ENCODE measurements around the gene HTR3B. TPM values are rescaled to one million over a fixed set of nuclear protein-coding genes. Genes with fewer than 3 reads are reported as not detected.

Gene HTR3B
- total and polyA plus RNA-seq, 9 donors, result 0.13 to 0.19 (median 0.15) TPM; not detected in 5

GRCh38 chr11:113960702-113961330 is 56.2 kb downstream of the HTR3B start:
- Histone ChIP-seq H3K4me3 (ENCODE audit: low read length) (no peak overlapping the region), H3K36me3 (ENCODE audit: control insufficient read depth, insufficient read depth, low read length) (no peaks in the 10 kb centered on the region), H3K27ac (ENCODE audit: low read length) (no peak overlapping the region), H3K4me1 (ENCODE audit: control insufficient read depth, insufficient read depth, low read length) (no peaks in the 10 kb centered on the region), H3K9me3 (replicated peaks; ENCODE audit: control insufficient read depth, low read depth, low read length) (no peaks in the 10 kb centered on the region), H3K27me3 (ENCODE audit: control insufficient read depth, insufficient read depth, low read length) (peaks cover 15% of the 10 kb centered on the region)
- DNase-seq, result no peak
- 38% methylated on average over 5 of the region's 9 CpGs for WGBS (ENCODE audit: insufficient coverage)

DNA sequence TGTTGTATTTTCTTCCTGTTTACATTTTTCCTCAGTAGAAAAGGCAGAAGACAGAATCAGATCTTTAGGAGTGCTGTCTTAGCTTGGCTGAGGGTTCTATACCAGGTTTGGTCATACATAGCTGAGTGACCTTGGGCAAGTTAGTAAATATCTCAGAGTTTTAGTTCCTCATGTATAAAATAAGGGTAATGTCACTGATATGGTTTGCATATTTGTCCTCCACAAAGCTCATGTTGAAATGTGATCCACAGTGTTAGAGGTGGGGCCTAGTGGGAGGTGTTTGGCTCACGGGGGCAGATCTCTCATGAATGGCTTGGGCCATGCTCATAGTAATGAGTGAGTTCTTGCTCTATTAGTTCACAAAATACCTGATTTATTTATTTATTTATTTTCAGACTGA is 62.8 kb downstream of the HTR3B start:
- WGBS (ENCODE audit: insufficient coverage), result no CpG with 5 or more reads among the region's 1 CpG
- Histone ChIP-seq H3K4me1 (ENCODE audit: control insufficient read depth, insufficient read depth, low read length) (no peaks in the 10 kb centered on the region), H3K27ac (ENCODE audit: low read length) (no peak overlapping the region), H3K4me3 (ENCODE audit: low read length) (no peak overlapping the region), H3K36me3 (ENCODE audit: control insufficient read depth, insufficient read depth, low read length) (no peaks in the 10 kb centered on the region), H3K9me3 (replicated peaks; ENCODE audit: control insufficient read depth, low read depth, low read length) (no peaks in the 10 kb centered on the region), H3K27me3 (ENCODE audit: control insufficient read depth, insufficient read depth, low read length) (peaks cover 8% of the 10 kb centered on the region)
- no peak for DNase-seq

DNA sequence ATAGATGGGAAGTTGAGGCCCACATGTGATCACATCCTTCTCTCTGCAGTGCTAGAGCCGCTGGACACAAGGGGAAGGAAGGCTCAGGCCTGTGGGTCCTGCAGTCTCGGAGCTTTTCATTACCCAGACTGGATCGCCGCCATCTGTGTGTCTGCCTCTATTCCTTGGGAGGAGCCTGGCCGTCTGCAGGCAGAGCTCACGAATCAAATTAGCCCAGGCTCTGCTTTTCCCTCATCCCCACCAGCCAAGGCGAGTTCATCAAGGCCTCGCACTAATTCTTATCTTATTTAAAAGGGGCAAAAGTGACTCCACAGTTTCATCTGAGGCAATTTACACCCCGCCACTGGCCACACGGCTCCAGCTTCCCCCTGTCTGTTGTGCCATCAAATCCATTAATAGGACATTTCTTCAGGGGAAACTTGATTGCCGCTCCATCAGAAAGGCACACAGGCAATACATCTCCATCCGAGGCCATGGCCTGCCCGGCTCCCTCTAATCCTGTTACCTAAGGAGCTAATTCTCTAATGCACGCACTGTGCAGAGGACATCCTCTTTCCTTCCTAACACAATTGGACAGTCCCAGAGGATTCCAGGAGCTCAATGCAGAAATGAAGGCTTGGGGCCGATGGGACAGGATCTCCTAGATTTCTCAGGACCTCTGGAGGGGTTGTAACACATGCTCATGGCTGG is 67.1 kb downstream of the HTR3B start:
- H3K27me3 ChIP-seq (ENCODE audit: control insufficient read depth, insufficient read depth, low read length), result peaks cover 2% of the 10 kb centered on the region
- H3K27ac ChIP-seq (ENCODE audit: low read length), result no peak overlapping the region
- H3K4me3 ChIP-seq (ENCODE audit: low read length), result no peak overlapping the region
- no peaks in the 10 kb centered on the region for H3K36me3 ChIP-seq (ENCODE audit: control insufficient read depth, insufficient read depth, low read length)
- no peaks in the 10 kb centered on the region for H3K9me3 ChIP-seq (replicated peaks; ENCODE audit: control insufficient read depth, low read depth, low read length)
- 35% methylated on average over 14 of the region's 15 CpGs for WGBS (ENCODE audit: insufficient coverage)
- DNase-seq, result peak; percentile 49
- peaks cover 11% of the 10 kb centered on the region for H3K4me1 ChIP-seq (ENCODE audit: control insufficient read depth, insufficient read depth, low read length)

GRCh38 chr11:113974741-113975470 is 70.3 kb downstream of the HTR3B start, which contains the start of gene HTR3A:
HTR3A (plus strand) TSS chr11:113975108; CDS start chr11:113975326, 218 bp downstream.
- Histone ChIP-seq H3K27me3 (ENCODE audit: control insufficient read depth, insufficient read depth, low read length) (peaks cover 14% of the 10 kb centered on the region), H3K4me1 (ENCODE audit: control insufficient read depth, insufficient read depth, low read length) (peaks cover 11% of the 10 kb centered on the region), H3K27ac (ENCODE audit: low read length) (no peak within 1 kb of the TSS), H3K4me3 (ENCODE audit: low read length) (no peak within 1 kb of the TSS), H3K36me3 (ENCODE audit: control insufficient read depth, insufficient read depth, low read length) (no peaks in the 10 kb centered on the region), H3K9me3 (replicated peaks; ENCODE audit: control insufficient read depth, low read depth, low read length) (no peaks in the 10 kb centered on the region)
- DNase-seq, result peak; percentile 62
- WGBS (ENCODE audit: insufficient coverage), result 4% methylated on average over 4 of the region's 12 CpGs

DNA sequence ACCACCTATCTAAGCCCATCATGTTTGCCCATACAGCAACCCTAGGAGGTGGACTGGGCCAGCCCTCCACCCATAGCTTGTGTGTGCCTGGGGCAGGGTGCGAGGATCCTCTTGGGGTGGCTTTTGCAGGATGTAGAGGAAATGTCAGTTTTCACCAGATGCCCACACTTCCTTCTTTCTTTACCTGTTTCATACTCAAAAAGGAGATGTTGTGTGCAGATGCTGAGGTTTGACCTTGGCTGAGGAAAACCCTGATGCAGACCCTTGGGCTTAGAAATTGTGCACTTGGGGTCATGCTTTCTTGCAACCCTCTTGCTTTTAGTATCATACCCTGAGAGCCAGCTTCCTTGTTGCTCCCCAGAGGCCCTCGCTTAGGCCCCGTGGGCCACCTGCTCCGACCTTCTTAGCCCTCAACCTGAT is 72.5 kb downstream of the HTR3B start:
- Histone ChIP-seq H3K4me3 (ENCODE audit: low read length) (no peak overlapping the region), H3K9me3 (replicated peaks; ENCODE audit: control insufficient read depth, low read depth, low read length) (no peaks in the 10 kb centered on the region), H3K27me3 (ENCODE audit: control insufficient read depth, insufficient read depth, low read length) (peaks cover 17% of the 10 kb centered on the region), H3K36me3 (ENCODE audit: control insufficient read depth, insufficient read depth, low read length) (no peaks in the 10 kb centered on the region), H3K27ac (ENCODE audit: low read length) (no peak overlapping the region), H3K4me1 (ENCODE audit: control insufficient read depth, insufficient read depth, low read length) (peaks cover 11% of the 10 kb centered on the region)
- WGBS (ENCODE audit: insufficient coverage), result 69% methylated on average over 3 of the region's 4 CpGs
- DNase-seq, result no peak

DNA sequence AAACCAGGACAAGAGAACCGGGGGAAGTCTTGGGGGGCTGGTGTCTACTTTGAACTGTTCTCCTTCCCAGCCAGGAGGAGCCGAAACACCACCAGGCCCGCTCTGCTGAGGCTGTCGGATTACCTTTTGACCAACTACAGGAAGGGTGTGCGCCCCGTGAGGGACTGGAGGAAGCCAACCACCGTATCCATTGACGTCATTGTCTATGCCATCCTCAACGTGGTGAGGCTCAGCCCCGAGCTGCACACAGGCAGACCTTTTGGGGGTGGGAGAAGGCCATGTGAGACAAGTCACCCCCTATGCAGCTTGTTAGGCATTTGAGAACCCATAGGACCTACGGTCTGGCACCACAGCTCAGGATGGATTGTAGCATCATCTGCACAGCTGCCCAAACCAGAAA is 73.1 kb downstream of the HTR3B start:
- no peak overlapping the region for H3K27ac ChIP-seq (ENCODE audit: low read length)
- no peak overlapping the region for H3K4me3 ChIP-seq (ENCODE audit: low read length)
- H3K36me3 ChIP-seq (ENCODE audit: control insufficient read depth, insufficient read depth, low read length), result no peaks in the 10 kb centered on the region
- DNase-seq, result no peak
- H3K27me3 ChIP-seq (ENCODE audit: control insufficient read depth, insufficient read depth, low read length), result peaks cover 20% of the 10 kb centered on the region
- WGBS (ENCODE audit: insufficient coverage), result 95% methylated on average over 9 of the region's 11 CpGs
- no peaks in the 10 kb centered on the region for H3K9me3 ChIP-seq (replicated peaks; ENCODE audit: control insufficient read depth, low read depth, low read length)
- peaks cover 11% of the 10 kb centered on the region for H3K4me1 ChIP-seq (ENCODE audit: control insufficient read depth, insufficient read depth, low read length)

GRCh38 chr11:113979431-113979830 is 74.8 kb downstream of the HTR3B start:
- Histone ChIP-seq H3K9me3 (replicated peaks; ENCODE audit: control insufficient read depth, low read depth, low read length) (no peaks in the 10 kb centered on the region), H3K27me3 (ENCODE audit: control insufficient read depth, insufficient read depth, low read length) (peaks cover 20% of the 10 kb centered on the region), H3K36me3 (ENCODE audit: control insufficient read depth, insufficient read depth, low read length) (no peaks in the 10 kb centered on the region), H3K4me1 (ENCODE audit: control insufficient read depth, insufficient read depth, low read length) (peaks cover 11% of the 10 kb centered on the region), H3K27ac (ENCODE audit: low read length) (no peak overlapping the region), H3K4me3 (ENCODE audit: low read length) (no peak overlapping the region)
- WGBS (ENCODE audit: insufficient coverage), result no CpG with 5 or more reads among the region's 1 CpG
- DNase-seq, result peak; percentile 5

DNA sequence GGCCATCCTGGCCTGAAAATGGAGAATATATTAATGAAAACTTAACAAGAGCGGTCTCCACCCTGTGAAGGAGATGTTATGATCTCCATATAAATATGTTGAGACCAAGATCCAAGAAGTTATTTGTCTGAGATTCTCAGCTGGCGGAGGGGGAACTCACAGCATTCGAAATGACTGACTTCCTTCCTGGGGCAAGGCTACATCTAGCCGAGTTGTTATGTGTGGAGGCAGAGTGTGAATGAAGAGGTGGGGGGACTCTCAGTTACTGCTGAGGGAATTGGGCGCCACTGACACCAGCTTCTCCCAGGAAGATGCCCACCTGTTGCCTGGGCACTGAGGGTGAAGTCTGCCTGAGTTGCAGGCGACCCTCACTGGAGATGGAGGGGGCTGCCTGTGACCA is 76.2 kb downstream of the HTR3B start:
- no peak overlapping the region for H3K27ac ChIP-seq (ENCODE audit: low read length)
- no peaks in the 10 kb centered on the region for H3K4me1 ChIP-seq (ENCODE audit: control insufficient read depth, insufficient read depth, low read length)
- no peak for DNase-seq
- no peaks in the 10 kb centered on the region for H3K36me3 ChIP-seq (ENCODE audit: control insufficient read depth, insufficient read depth, low read length)
- H3K27me3 ChIP-seq (ENCODE audit: control insufficient read depth, insufficient read depth, low read length), result peaks cover 20% of the 10 kb centered on the region
- H3K4me3 ChIP-seq (ENCODE audit: low read length), result no peak overlapping the region
- 66% methylated on average over 3 of the region's 6 CpGs for WGBS (ENCODE audit: insufficient coverage)
- H3K9me3 ChIP-seq (replicated peaks; ENCODE audit: control insufficient read depth, low read depth, low read length), result no peaks in the 10 kb centered on the region

GRCh38 chr11:113982306-113982705 is 77.7 kb downstream of the HTR3B start:
- Histone ChIP-seq H3K27ac (ENCODE audit: low read length) (no peak overlapping the region), H3K4me3 (ENCODE audit: low read length) (no peak overlapping the region), H3K27me3 (ENCODE audit: control insufficient read depth, insufficient read depth, low read length) (peaks cover 20% of the 10 kb centered on the region)

DNA sequence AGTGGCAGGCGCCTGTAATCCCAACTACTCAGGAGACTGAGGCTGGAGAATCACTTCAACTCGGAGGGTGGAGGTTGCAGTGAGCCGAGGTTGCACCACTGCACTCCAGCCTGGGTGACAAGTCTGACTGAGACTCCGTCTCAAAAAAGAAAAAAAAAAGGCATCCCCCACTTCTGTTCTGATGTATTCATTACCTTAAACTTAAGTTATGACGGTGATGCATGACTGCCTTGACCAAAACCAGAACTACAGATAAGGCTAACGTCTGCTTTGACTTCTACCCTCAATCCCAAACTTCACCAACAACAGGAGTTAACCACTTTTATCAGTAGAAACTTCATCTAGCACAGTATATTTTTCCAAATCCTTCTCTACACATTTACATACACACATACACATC is 80.2 kb downstream of the HTR3B start:
- DNase-seq, result no peak
- WGBS (ENCODE audit: insufficient coverage), result no CpG with 5 or more reads among the region's 6 CpGs
- H3K27me3 ChIP-seq (ENCODE audit: control insufficient read depth, insufficient read depth, low read length), result peaks cover 9% of the 10 kb centered on the region

More at GRCh38 chr11:113982306-113982705, 77.7 kb downstream of the HTR3B start:
- H3K36me3 ChIP-seq (ENCODE audit: control insufficient read depth, insufficient read depth, low read length), result no peaks in the 10 kb centered on the region
- H3K4me1 ChIP-seq (ENCODE audit: control insufficient read depth, insufficient read depth, low read length), result no peaks in the 10 kb centered on the region
- no peak for DNase-seq
- H3K9me3 ChIP-seq (replicated peaks; ENCODE audit: control insufficient read depth, low read depth, low read length), result no peaks in the 10 kb centered on the region

More for the DNA sequence above, 80.2 kb downstream of the HTR3B start:
- no peak overlapping the region for H3K4me3 ChIP-seq (ENCODE audit: low read length)
- H3K9me3 ChIP-seq (replicated peaks; ENCODE audit: control insufficient read depth, low read depth, low read length), result no peaks in the 10 kb centered on the region
- no peaks in the 10 kb centered on the region for H3K4me1 ChIP-seq (ENCODE audit: control insufficient read depth, insufficient read depth, low read length)
- no peaks in the 10 kb centered on the region for H3K36me3 ChIP-seq (ENCODE audit: control insufficient read depth, insufficient read depth, low read length)
- no peak overlapping the region for H3K27ac ChIP-seq (ENCODE audit: low read length)
